H9 (cell line): ENCODE data around the gene FLNC. TPM values are rescaled to one million over a fixed set of nuclear protein-coding genes. Genes with fewer than 3 reads are reported as not detected.

Source experiments
- DNase-seq: peaks from one replicate; pipeline ENCODE4 v3.0.0-alpha.2; 2017
- H2AFZ ChIP-seq: one replicate; pipeline ENCODE4 v1.6.1; 2013; ENCODE audit warnings: mild to moderate bottlenecking, low read length, control low read depth, moderate library complexity
- H2AK5ac ChIP-seq: 2 replicates; pipeline ENCODE4 v1.6.1; 2013; ENCODE audit warnings: low read length, control low read depth, mixed read lengths; ENCODE audit not compliant: insufficient read length
- H2BK120ac ChIP-seq: one replicate; pipeline ENCODE4 v1.6.1; 2013; ENCODE audit warnings: low read depth, mild to moderate bottlenecking, low read length, control low read depth, inconsistent platforms; ENCODE audit not compliant: poor library complexity, severe bottlenecking
- H2BK12ac ChIP-seq: 2 replicates; pipeline ENCODE4 v1.6.1; 2013; ENCODE audit warnings: low read length, control low read depth, mixed read lengths, low read depth; ENCODE audit not compliant: insufficient read length
- H2BK15ac ChIP-seq: 2 replicates; pipeline ENCODE4 v1.6.1; 2013; ENCODE audit warnings: low read depth, low read length, control low read depth
- H2BK20ac ChIP-seq: one replicate; pipeline ENCODE4 v1.6.1; 2013; ENCODE audit warnings: low read depth, mild to moderate bottlenecking, low read length, control low read depth, inconsistent platforms; ENCODE audit not compliant: poor library complexity, severe bottlenecking
- H2BK5ac ChIP-seq: 2 replicates; pipeline ENCODE4 v1.6.1; 2013; ENCODE audit warnings: low read length, control low read depth, mixed read lengths; ENCODE audit not compliant: insufficient read length
- H3K14ac ChIP-seq: 2 replicates; pipeline ENCODE4 v1.6.1; 2013; ENCODE audit warnings: low read length, control low read depth; ENCODE audit not compliant: insufficient read depth
- H3K18ac ChIP-seq: 2 replicates; pipeline ENCODE4 v1.6.1; 2013; ENCODE audit warnings: low read depth, mild to moderate bottlenecking, mixed read lengths, low read length, control low read depth; ENCODE audit not compliant: insufficient read length
- H3K23ac ChIP-seq: 2 replicates; pipeline ENCODE4 v1.6.1; 2013; ENCODE audit warnings: low read length, control low read depth, mixed read lengths, low read depth; ENCODE audit not compliant: insufficient read length
- H3K23me2 ChIP-seq: 2 replicates; pipeline ENCODE4 v1.6.1; 2013; ENCODE audit warnings: low read depth, mild to moderate bottlenecking, mixed read lengths, low read length, control low read depth; ENCODE audit not compliant: insufficient read length, poor library complexity, severe bottlenecking
- H3K27ac ChIP-seq: 2 replicates; pipeline ENCODE4 v1.5.1; 2013; ENCODE audit warnings: low read length, control low read depth, mixed read lengths, low read depth; ENCODE audit not compliant: insufficient read length
- H3K27me3 ChIP-seq: 2 replicates; pipeline ENCODE4 v1.6.1; 2013; ENCODE audit warnings: low read length, control low read depth, inconsistent platforms; ENCODE audit not compliant: insufficient read depth
- H3K4ac ChIP-seq: 2 replicates; pipeline ENCODE4 v1.6.1; 2013; ENCODE audit warnings: low read depth, mild to moderate bottlenecking, control low read depth, inconsistent platforms, low read length, moderate library complexity
- H3K4me1 ChIP-seq: 2 replicates; pipeline ENCODE4 v1.6.1; 2013; ENCODE audit warnings: low read length, control low read depth, inconsistent platforms; ENCODE audit not compliant: insufficient read depth
- H3K4me2 ChIP-seq: 2 replicates; pipeline ENCODE4 v1.6.1; 2013; ENCODE audit warnings: low read length, control low read depth, mixed read lengths; ENCODE audit not compliant: insufficient read length, insufficient read depth
- H3K56ac ChIP-seq: 2 replicates; pipeline ENCODE4 v1.6.1; 2013; ENCODE audit warnings: low read depth, mild to moderate bottlenecking, mixed read lengths, low read length, control low read depth; ENCODE audit not compliant: insufficient read length
- H3K79me1 ChIP-seq: 2 replicates; pipeline ENCODE4 v1.6.1; 2013; ENCODE audit warnings: low read depth, mild to moderate bottlenecking, moderate library complexity, low read length, control low read depth, inconsistent platforms; ENCODE audit not compliant: insufficient read depth, poor library complexity, severe bottlenecking
- H3K79me2 ChIP-seq: 2 replicates; pipeline ENCODE4 v1.6.1; 2013; ENCODE audit warnings: low read length, control low read depth, inconsistent platforms; ENCODE audit not compliant: insufficient read depth
- H3K9ac ChIP-seq: 2 replicates; pipeline ENCODE4 v1.6.1; 2013; ENCODE audit warnings: low read length, control low read depth, mixed read lengths; ENCODE audit not compliant: insufficient read length; ENCODE audit errors: extremely low read depth
- H3K9me3 ChIP-seq: one replicate; pipeline ENCODE4 v1.6.1; 2013; ENCODE audit warnings: low read depth, low read length, inconsistent platforms; ENCODE audit not compliant: control insufficient read depth
- H3T11ph ChIP-seq: one replicate; pipeline ENCODE4 v1.6.1; 2013; ENCODE audit warnings: mild to moderate bottlenecking, low read length, control low read depth, inconsistent platforms
- H4K20me1 ChIP-seq: one replicate; pipeline ENCODE4 v1.6.1; 2013; ENCODE audit not compliant: control insufficient read depth, insufficient read length, insufficient read depth
- H4K5ac ChIP-seq: 2 replicates; pipeline ENCODE4 v1.6.1; 2013; ENCODE audit warnings: low read depth, mild to moderate bottlenecking, mixed read lengths, low read length, control low read depth; ENCODE audit not compliant: insufficient read length
- H4K8ac ChIP-seq: replicated peaks from 2 replicates; pipeline ENCODE4 v1.6.1; 2013; ENCODE audit warnings: low read length, control low read depth, mixed read lengths, low read depth; ENCODE audit not compliant: insufficient read length
- H4K91ac ChIP-seq: 2 replicates; pipeline ENCODE4 v1.6.1; 2013; ENCODE audit warnings: low read depth, mild to moderate bottlenecking, moderate library complexity, mixed read lengths, low read length, control low read depth; ENCODE audit not compliant: insufficient read length
- H3K27ac Mint-ChIP-seq, 3 experiments: 2 replicates in 2 of 3; 3 replicates in 1 of 3; pipeline ENCODE4 v1.8.0; 2020 to 2021; ENCODE audit warnings: mixed read lengths in 3 of 3, mild to moderate bottlenecking in 1 of 3, moderate library complexity in 1 of 3
- H3K27me3 Mint-ChIP-seq: 2 replicates; pipeline ENCODE4 v1.8.0; 2021; ENCODE audit warnings: low read depth, mild to moderate bottlenecking, moderate library complexity, mixed read lengths
- H3K36me3 Mint-ChIP-seq, 3 experiments: 2 replicates in 2 of 3; 3 replicates in 1 of 3; pipeline ENCODE4 v1.8.0; 2020 to 2021; ENCODE audit warnings: low read depth in 3 of 3, mixed read lengths in 3 of 3; ENCODE audit not compliant: insufficient read depth in 1 of 3
- H3K4me1 Mint-ChIP-seq, 2 experiments: 2 replicates each; pipeline ENCODE4 v1.8.0; 2020; ENCODE audit warnings: mixed read lengths in 2 of 2
- H3K4me3 Mint-ChIP-seq, 2 experiments: 2 replicates in 1 of 2; 3 replicates in 1 of 2; pipeline ENCODE4 v1.8.0; 2020 to 2021; ENCODE audit warnings: mild to moderate bottlenecking in 2 of 2, mixed read lengths in 2 of 2, moderate library complexity in 1 of 2
- H3K9me3 Mint-ChIP-seq, 2 experiments: 2 replicates in 1 of 2; 3 replicates in 1 of 2; pipeline ENCODE4 v1.8.0; 2020; ENCODE audit warnings: mild to moderate bottlenecking in 2 of 2, mixed read lengths in 2 of 2, moderate library complexity in 1 of 2
- WGBS: extraction: QIAGEN DNeasy Blood & Tissue Kit; methylation state at CpG from one replicate; pipeline ENCODE4 v1.1.7; 2013; ENCODE audit warnings: missing lambda C conversion rate, low lambda C conversion rate, mixed read lengths; ENCODE audit not compliant: insufficient read length; ENCODE audit errors: extremely low coverage; 5-methylcytosine and 5-hydroxymethylcytosine counted together
- total RNA-seq: library from RNA; stranded (reverse); gene quantifications from 2 replicates; pipeline ENCODE4 v1.2.1, GENCODE V29; 2021
- TF ChIP-seq, protein P1 (sequence below): fragments of 200-600 bp; sonication (generic); conservative IDR thresholded peaks from 3 replicates; pipeline ENCODE4 v1.8.0; 2021; ENCODE audit warnings: antibody characterized with exemption, mild to moderate bottlenecking

The FLNC gene
- total RNA-seq, 1 experiment from 2014 or later = 12.2 TPM

DNA sequence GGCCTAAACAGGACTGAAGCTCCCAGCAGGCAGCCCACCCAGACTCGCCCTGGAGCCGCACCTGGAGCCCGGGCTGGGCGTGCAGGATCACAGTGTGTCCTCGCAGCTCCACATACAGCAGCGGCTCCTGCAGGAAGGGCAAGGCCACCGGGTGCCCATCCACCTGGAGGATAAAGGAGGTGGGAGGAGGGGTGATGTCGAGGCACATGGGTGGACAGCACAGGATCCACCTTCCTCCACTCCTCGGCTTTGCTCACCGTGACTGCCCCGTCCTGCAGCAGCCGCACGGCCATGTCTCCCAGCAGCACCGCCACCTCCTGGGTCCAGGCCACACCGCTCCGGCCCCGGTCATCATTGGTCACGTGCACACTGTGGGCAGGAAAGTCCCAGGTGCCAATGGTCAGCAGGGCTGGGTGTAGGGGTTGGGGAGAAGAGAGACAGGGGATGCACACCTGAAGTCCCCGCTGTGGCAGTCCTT lies 49.3 kb downstream of the FLNC start:
- no CpG with 5 or more reads among the region's 19 CpGs for WGBS

More for the DNA sequence above, 49.3 kb downstream of the FLNC start:
- Histone ChIP-seq H3K27ac (no peak overlapping the region), H2BK12ac (no peak overlapping the region), H3K4me1 (no peaks in the 10 kb centered on the region), H4K5ac (no peak overlapping the region), H2BK20ac (no peak overlapping the region), H3K23ac (no peak overlapping the region), H2AK5ac (no peak overlapping the region), H3K23me2 (no peaks in the 10 kb centered on the region), H4K91ac (no peak overlapping the region), H3K9ac (no peak overlapping the region), H4K20me1 (no peaks in the 10 kb centered on the region), H3K4ac (no peak overlapping the region), H2BK120ac (no peak overlapping the region), H3K56ac (no peak overlapping the region), H3K79me1 (no peaks in the 10 kb centered on the region), H3K9me3 (no peaks in the 10 kb centered on the region), H2BK5ac (no peak overlapping the region), H2BK15ac (no peak overlapping the region), H3K4me2 (no peak overlapping the region), H3K79me2 (no peaks in the 10 kb centered on the region), H3K18ac (no peak overlapping the region), H3K27me3 (no peaks in the 10 kb centered on the region), H3T11ph (no peak overlapping the region), H2AFZ (no peak overlapping the region), H4K8ac (no peak overlapping the region), H3K14ac (no peak overlapping the region)
- no peak for DNase-seq
- Mint-ChIP-seq H3K4me1 (peaks cover 5 to 7% of the 10 kb centered on the region in 2 experiments; a peak in 3 of 4 replicates), H3K36me3 (peaks cover 0 to 2% (median 0%) of the 10 kb centered on the region in 3 experiments; a peak in 2 of 7 replicates), H3K4me3 (no peak overlapping the region), H3K27ac (no peak overlapping the region), H3K9me3 (0 out of 5 replicates have a peak, but pooled peaks cover 0 to 4% of the 10 kb centered on the region in 2 experiments), H3K27me3 (peaks cover 1% of the 10 kb centered on the region; the same call in 1 of the 2 replicates)
- TF ChIP-seq, protein P1, sequence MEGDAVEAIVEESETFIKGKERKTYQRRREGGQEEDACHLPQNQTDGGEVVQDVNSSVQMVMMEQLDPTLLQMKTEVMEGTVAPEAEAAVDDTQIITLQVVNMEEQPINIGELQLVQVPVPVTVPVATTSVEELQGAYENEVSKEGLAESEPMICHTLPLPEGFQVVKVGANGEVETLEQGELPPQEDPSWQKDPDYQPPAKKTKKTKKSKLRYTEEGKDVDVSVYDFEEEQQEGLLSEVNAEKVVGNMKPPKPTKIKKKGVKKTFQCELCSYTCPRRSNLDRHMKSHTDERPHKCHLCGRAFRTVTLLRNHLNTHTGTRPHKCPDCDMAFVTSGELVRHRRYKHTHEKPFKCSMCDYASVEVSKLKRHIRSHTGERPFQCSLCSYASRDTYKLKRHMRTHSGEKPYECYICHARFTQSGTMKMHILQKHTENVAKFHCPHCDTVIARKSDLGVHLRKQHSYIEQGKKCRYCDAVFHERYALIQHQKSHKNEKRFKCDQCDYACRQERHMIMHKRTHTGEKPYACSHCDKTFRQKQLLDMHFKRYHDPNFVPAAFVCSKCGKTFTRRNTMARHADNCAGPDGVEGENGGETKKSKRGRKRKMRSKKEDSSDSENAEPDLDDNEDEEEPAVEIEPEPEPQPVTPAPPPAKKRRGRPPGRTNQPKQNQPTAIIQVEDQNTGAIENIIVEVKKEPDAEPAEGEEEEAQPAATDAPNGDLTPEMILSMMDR = no peak
